GM23338 (cell line): Measurements from ENCODE around the gene MYLK2.

Experiments used
- CREB1 ChIP-seq: fragments of 250-450 bp; sonication (Bioruptor Pico); IDR thresholded peaks from 2 replicates; pipeline ENCODE4 v1.5.0; 2020; ENCODE audit warnings: low read depth, mild to moderate bottlenecking, moderate library complexity
- ETS1 ChIP-seq: IDR thresholded peaks from 2 replicates; pipeline ENCODE4 v1.6.1; 2016; ENCODE audit warnings: antibody characterized with exemption
- EZH2 ChIP-seq: fragments of 200-600 bp; sonication (generic); IDR thresholded peaks from one replicate; pipeline ENCODE4 v1.8.0; 2017; ENCODE audit warnings: antibody characterized with exemption, mild to moderate bottlenecking, low read depth; ENCODE audit not compliant: unreplicated experiment
- EZH2phosphoT487 ChIP-seq: fragments of 200-600 bp; sonication (generic); IDR thresholded peaks from one replicate; pipeline ENCODE4 v1.8.1; 2018; ENCODE audit warnings: antibody characterized with exemption; ENCODE audit not compliant: unreplicated experiment
- NANOG ChIP-seq: IDR thresholded peaks from 2 replicates; pipeline ENCODE4 v1.6.1; 2016; ENCODE audit warnings: antibody characterized with exemption, borderline replicate concordance
- POLR2AphosphoS5 ChIP-seq: IDR thresholded peaks from 2 replicates; pipeline ENCODE4 v1.6.1; 2016; ENCODE audit warnings: antibody characterized with exemption, low read depth
- REST ChIP-seq: IDR thresholded peaks from one replicate; pipeline ENCODE4 v1.6.1; 2018; ENCODE audit warnings: antibody characterized with exemption; ENCODE audit not compliant: unreplicated experiment
- STAT1 ChIP-seq: IDR thresholded peaks from one replicate; pipeline ENCODE4 v1.6.1; 2016; ENCODE audit warnings: antibody characterized with exemption; ENCODE audit not compliant: unreplicated experiment
- ZNF462 ChIP-seq: fragments of 250-450 bp; sonication (Bioruptor Pico); IDR thresholded peaks from 2 replicates; pipeline ENCODE4 v1.5.0; 2020; ENCODE audit warnings: mild to moderate bottlenecking, moderate library complexity
- TF ChIP-seq, protein P1 (sequence below), 2 experiments: fragments of 200-600 bp in 1 of 2; sonication (generic) in 1 of 2; conservative IDR thresholded peaks; 2 replicates each; pipeline versions ENCODE4 v1.5.1 to v1.6.1; 2016 to 2017; ENCODE audit warnings: antibody characterized with exemption in 2 of 2, low read depth in 2 of 2, mild to moderate bottlenecking in 2 of 2, moderate library complexity in 1 of 2

GRCh38 chr20:31831211-31831610 lies 12.1 kb downstream of the MYLK2 start:
- TF ChIP-seq, protein P1, sequence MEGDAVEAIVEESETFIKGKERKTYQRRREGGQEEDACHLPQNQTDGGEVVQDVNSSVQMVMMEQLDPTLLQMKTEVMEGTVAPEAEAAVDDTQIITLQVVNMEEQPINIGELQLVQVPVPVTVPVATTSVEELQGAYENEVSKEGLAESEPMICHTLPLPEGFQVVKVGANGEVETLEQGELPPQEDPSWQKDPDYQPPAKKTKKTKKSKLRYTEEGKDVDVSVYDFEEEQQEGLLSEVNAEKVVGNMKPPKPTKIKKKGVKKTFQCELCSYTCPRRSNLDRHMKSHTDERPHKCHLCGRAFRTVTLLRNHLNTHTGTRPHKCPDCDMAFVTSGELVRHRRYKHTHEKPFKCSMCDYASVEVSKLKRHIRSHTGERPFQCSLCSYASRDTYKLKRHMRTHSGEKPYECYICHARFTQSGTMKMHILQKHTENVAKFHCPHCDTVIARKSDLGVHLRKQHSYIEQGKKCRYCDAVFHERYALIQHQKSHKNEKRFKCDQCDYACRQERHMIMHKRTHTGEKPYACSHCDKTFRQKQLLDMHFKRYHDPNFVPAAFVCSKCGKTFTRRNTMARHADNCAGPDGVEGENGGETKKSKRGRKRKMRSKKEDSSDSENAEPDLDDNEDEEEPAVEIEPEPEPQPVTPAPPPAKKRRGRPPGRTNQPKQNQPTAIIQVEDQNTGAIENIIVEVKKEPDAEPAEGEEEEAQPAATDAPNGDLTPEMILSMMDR (conservative IDR thresholded peaks at IDR 0.05; ENCODE audit: low read depth in 2 of 2), result no peak
- no peak for TF ChIP-seq STAT1
- TF ChIP-seq POLR2AphosphoS5, result no peak
- no peak for TF ChIP-seq CREB1 (CRISPR knock-in tag)
- no peak for TF ChIP-seq NANOG
- no peak for TF ChIP-seq ETS1
- no peak for TF ChIP-seq EZH2
- TF ChIP-seq EZH2phosphoT487, result no peak
- no peak for TF ChIP-seq REST
- no peak for TF ChIP-seq ZNF462 (CRISPR knock-in tag)
